SU-DHL-6 (cell line): ENCODE measurements around the gene ERICH4.

Experiments used
- H2AFZ ChIP-seq: fragments of 200-600 bp; sonication (generic); 2 replicates; pipeline ENCODE4 v1.6.1; 2014; ENCODE audit warnings: low read depth, mild to moderate bottlenecking, moderate library complexity, mixed read lengths, antibody characterized with exemption, low read length; ENCODE audit not compliant: severe bottlenecking
- H3F3A ChIP-seq: fragments of 200-600 bp; shearing (Covaris generic); 2 replicates; pipeline ENCODE4 v1.6.0; 2016; ENCODE audit warnings: antibody characterized with exemption, mild to moderate bottlenecking; ENCODE audit not compliant: insufficient read depth
- H3K27ac ChIP-seq: fragments of 200-600 bp; sonication (generic); 2 replicates; pipeline ENCODE4 v1.5.1; 2016; ENCODE audit warnings: low read depth, mild to moderate bottlenecking, low read length, moderate library complexity, mixed read lengths
- H3K27me3 ChIP-seq: fragments of 200-600 bp; sonication (generic), shearing (Covaris generic); 2 replicates; pipeline ENCODE4 v1.6.0; 2014; ENCODE audit warnings: mild to moderate bottlenecking, low read length
- H3K36me3 ChIP-seq: fragments of 200-600 bp; sonication (generic); 2 replicates; pipeline ENCODE4 v1.6.1; 2014; ENCODE audit warnings: mild to moderate bottlenecking, low read length, mixed read lengths
- H3K4me2 ChIP-seq: fragments of 300-600, 200-600 bp; shearing (Covaris generic), sonication (generic); 2 replicates; pipeline ENCODE4 v1.6.0; 2014; ENCODE audit warnings: low read length, low read depth, mild to moderate bottlenecking; ENCODE audit not compliant: poor library complexity, severe bottlenecking
- H3K4me3 ChIP-seq: fragments of 200-600 bp; sonication (generic); 2 replicates; pipeline ENCODE4 v1.5.1; 2014; ENCODE audit warnings: antibody characterized with exemption, low read length, mild to moderate bottlenecking, mixed read lengths; ENCODE audit not compliant: insufficient read depth, poor library complexity, severe bottlenecking
- H3K79me2 ChIP-seq: fragments of 200-600 bp; sonication (generic); 2 replicates; pipeline ENCODE4 v1.6.1; 2014; ENCODE audit warnings: mild to moderate bottlenecking, low read length, moderate library complexity; ENCODE audit not compliant: insufficient read depth
- H3K9ac ChIP-seq: fragments of 200-600 bp; sonication (generic); 2 replicates; pipeline ENCODE4 v1.7.0; 2014; ENCODE audit warnings: mild to moderate bottlenecking, low read length
- H3K9me2 ChIP-seq: fragments of 200-600 bp; sonication (generic); replicated peaks from 2 replicates; pipeline ENCODE4 v1.6.1; 2014; ENCODE audit warnings: low read length; ENCODE audit not compliant: insufficient read depth
- H3K9me3 ChIP-seq: fragments of 200-600 bp; sonication (generic); 2 replicates; pipeline ENCODE4 v1.6.1; 2014; ENCODE audit warnings: low read length, mixed read lengths; ENCODE audit not compliant: insufficient read depth
- H4K20me1 ChIP-seq: fragments of 200-600 bp; sonication (generic); 2 replicates; pipeline ENCODE4 v1.6.1; 2014; ENCODE audit warnings: low read depth, mild to moderate bottlenecking, antibody characterized with exemption, low read length, moderate library complexity, mixed read lengths
- CTCF ChIP-seq: fragments of 200-600 bp; sonication (generic); IDR thresholded peaks from one replicate; pipeline ENCODE4 v1.5.1; 2017; ENCODE audit warnings: antibody characterized with exemption, mild to moderate bottlenecking, low read length, moderate library complexity; ENCODE audit not compliant: insufficient read depth, poor library complexity, severe bottlenecking
- EZH2phosphoT487 ChIP-seq: fragments of 200-600 bp; sonication (generic), shearing (Covaris generic); conservative IDR thresholded peaks from 2 replicates; pipeline ENCODE4 v1.6.1; 2018; ENCODE audit warnings: mild to moderate bottlenecking, antibody characterized with exemption, low read length, moderate library complexity, mixed read lengths

Gene ERICH4

DNA sequence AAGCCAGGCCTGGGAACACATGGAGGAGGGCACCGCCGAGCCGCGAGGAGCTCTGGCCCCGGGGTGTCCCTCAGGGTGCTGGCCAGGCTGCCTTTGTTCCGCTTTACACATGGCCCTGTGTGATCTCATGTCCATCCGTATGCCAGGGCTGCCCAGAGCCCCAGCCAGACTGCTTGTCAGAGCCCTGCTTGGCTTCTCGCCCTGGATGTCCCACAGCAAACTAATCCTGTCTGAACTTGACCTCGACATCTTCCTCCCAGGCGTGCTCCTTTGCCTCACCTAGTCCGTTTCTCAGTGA, 31.0 kb upstream of the ERICH4 start:
- Histone ChIP-seq H3K4me3 (no peak overlapping the region), H3K79me2 (no peaks in the 10 kb centered on the region), H3F3A (no peaks in the 10 kb centered on the region), H2AFZ (no peak overlapping the region), H4K20me1 (no peaks in the 10 kb centered on the region), H3K36me3 (no peaks in the 10 kb centered on the region), H3K27ac (no peak overlapping the region), H3K9me3 (no peaks in the 10 kb centered on the region), H3K9ac (no peak overlapping the region), H3K9me2 (no peaks in the 10 kb centered on the region), H3K4me2 (no peak overlapping the region), H3K27me3 (no peaks in the 10 kb centered on the region)
- TF ChIP-seq EZH2phosphoT487 (no peak), CTCF (no peak)

- Histone ChIP-seq H3K27ac (no peak overlapping the region), H4K20me1 (no peaks in the 10 kb centered on the region), H3K9ac (no peak overlapping the region), H3K27me3 (no peaks in the 10 kb centered on the region), H3K36me3 (no peaks in the 10 kb centered on the region), H3K4me2 (no peak overlapping the region), H2AFZ (no peak overlapping the region), H3K4me3 (no peak overlapping the region), H3K9me3 (no peaks in the 10 kb centered on the region), H3K79me2 (no peaks in the 10 kb centered on the region), H3K9me2 (no peaks in the 10 kb centered on the region), H3F3A (no peaks in the 10 kb centered on the region)
- TF ChIP-seq EZH2phosphoT487 (no peak), CTCF (no peak)
Observed at GRCh38 chr19:41412953-41413352, 30.0 kb upstream of the ERICH4 start.

- no peaks in the 10 kb centered on the region for H3K36me3 ChIP-seq
- no peaks in the 10 kb centered on the region for H3K9me3 ChIP-seq
- no peaks in the 10 kb centered on the region for H3F3A ChIP-seq
- H3K27me3 ChIP-seq, result no peaks in the 10 kb centered on the region
- H3K9me2 ChIP-seq, result no peaks in the 10 kb centered on the region
- H3K4me3 ChIP-seq, result no peak overlapping the region
- no peaks in the 10 kb centered on the region for H4K20me1 ChIP-seq
- TF ChIP-seq CTCF, result no peak
- H3K27ac ChIP-seq, result no peak overlapping the region
- H3K9ac ChIP-seq, result no peak overlapping the region
- H2AFZ ChIP-seq, result no peak overlapping the region
- H3K4me2 ChIP-seq, result no peak overlapping the region
- no peaks in the 10 kb centered on the region for H3K79me2 ChIP-seq
Observed at GRCh38 chr19:41413947-41414346, 29.0 kb upstream of the ERICH4 start.

DNA sequence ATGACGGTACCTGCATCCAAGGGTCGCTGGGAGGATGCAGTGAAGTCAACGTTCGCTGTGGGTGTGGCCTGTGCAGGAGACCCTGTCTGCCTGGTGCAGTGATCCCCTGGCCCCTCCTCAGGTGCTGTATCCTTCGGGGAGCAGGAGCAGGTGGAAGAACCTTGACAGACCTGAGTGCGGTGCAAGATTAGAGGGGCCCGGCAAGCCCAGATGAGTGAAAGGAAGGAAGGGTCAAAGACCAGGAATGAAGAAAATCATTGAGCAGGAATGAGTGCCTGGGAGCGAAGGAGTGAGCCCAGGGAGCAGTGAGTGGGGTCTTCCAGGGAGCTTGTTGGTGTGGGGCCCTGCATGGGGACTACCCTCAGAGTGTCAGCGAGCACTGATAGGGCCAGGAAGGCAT, 28.5 kb upstream of the ERICH4 start:
- Histone ChIP-seq H3F3A (no peaks in the 10 kb centered on the region), H4K20me1 (no peaks in the 10 kb centered on the region), H3K27me3 (no peaks in the 10 kb centered on the region), H3K36me3 (no peaks in the 10 kb centered on the region), H3K9me3 (no peaks in the 10 kb centered on the region), H3K9me2 (no peaks in the 10 kb centered on the region), H3K79me2 (no peaks in the 10 kb centered on the region), H3K4me2 (no peak overlapping the region), H3K27ac (no peak overlapping the region), H3K4me3 (no peak overlapping the region), H2AFZ (no peak overlapping the region), H3K9ac (no peak overlapping the region)
- TF ChIP-seq CTCF (no peak), EZH2phosphoT487 (no peak)
